HL-60/S4 treated with phorbol 12-myristate 13-acetate at 8.2 ng/mL for 4 days and 3 days (cell line): ENCODE measurements around the gene SPTBN2.

Experiments used
- in situ Hi-C: fragments of 300-500 bp; cut with MboI; formaldehyde crosslinking; loops from 2 replicates; pipeline ENCODE4 v1.15.0; 2022; ENCODE audit warnings: low sequenced_read_pairs

The SPTBN2 gene

DNA sequence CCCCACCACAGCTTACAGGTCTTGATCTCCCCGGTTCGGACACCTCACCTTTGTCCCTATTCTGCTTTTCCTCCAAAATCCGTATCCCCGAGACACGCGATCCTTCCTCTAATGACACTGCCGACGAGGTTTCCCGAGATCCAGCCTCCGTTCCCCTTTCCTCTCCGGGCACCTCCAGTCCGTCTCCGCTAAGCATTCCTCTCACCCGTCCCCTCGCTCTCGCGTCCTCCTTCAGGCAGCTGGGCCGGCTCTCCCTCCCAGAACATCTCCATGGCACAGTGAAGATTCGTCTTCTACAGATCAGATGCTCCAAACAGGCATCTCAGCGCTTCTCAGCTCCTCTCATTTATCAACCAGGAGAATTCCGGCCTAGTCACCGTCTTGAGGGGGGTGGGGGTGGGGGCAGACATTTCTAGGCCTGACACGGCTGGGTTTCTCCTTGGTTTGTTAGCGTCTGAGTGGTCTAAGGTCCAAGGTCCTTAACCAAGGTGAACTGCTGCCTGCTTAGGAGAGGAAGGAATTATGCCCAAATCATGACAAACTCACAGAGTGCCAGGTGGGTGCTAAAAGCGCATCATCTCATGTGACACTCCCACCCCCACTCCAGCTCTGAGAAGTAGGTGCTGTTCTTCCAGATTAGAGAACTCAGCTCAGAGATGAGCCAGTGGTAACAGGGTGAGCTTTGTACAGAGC is at the start of gene SPTBN2:
Gene SPTBN2 (minus strand): TSS at position 524 of the 693 bp plus-strand sequence. CDS start 7,976 bp downstream, outside the sequence.
- in situ Hi-C loops: no loop called here

DNA sequence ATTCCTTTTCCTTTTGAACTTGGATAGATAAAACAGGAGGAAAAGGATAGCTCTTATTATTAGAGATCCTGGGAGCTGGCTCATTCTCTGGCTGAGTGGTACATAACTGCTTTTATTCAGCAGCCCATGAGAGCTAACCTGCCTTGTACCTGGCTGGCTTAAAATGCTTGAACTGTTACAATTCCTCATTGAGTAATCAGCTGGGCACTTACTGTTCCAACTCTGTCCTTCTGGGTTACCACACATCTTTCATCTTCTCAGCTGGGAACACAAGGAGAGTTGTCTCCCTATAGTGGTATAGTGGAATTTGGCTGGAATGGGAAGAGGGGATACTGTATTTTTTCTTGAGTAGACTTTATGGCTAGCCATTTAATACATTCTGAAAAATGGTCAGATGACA is 39.8 kb upstream of the SPTBN2 start:
- in situ Hi-C loops: no loop called here

DNA sequence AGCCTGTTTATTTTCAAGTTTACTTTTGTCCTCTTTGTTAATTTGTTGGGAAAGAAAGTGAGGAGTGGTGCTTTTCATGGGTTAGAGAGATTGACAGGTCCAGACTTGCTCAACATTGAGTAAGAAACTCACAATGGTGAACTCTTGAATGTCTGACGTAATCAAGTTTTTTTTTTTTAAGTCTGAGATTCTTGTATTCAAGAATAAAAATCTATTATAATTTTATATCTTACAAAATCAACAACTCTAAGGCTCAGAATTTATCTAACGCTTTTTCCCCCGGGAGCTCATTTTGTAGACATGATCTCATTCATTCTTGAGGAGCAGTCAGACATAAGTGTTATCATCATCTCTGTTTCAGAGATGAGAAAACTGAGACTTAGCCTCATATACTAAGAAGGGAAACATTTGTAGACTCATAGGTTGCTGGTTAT is 39.1 kb upstream of the SPTBN2 start:
- in situ Hi-C loops: no loop called here

DNA sequence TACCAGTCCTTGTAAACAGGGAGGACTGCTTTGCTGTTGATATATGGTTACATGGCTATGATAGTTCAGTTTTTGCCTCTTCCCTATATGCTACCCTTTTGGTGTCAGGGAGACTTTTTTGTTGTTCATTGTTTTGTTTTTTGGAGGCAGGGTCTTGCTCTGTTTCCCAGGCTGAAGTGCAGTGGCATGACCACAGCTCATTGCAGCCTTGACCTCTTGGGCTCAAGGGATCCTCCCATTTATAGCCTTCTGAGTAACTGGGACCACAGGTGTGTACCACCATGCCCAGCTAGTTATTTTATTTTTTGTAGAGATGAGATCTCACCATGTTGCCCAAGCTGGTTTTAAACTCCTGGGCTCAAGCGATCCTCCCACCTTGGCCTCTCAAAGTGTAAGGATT is 38.6 kb upstream of the SPTBN2 start:
- in situ Hi-C loops: no loop called here

DNA sequence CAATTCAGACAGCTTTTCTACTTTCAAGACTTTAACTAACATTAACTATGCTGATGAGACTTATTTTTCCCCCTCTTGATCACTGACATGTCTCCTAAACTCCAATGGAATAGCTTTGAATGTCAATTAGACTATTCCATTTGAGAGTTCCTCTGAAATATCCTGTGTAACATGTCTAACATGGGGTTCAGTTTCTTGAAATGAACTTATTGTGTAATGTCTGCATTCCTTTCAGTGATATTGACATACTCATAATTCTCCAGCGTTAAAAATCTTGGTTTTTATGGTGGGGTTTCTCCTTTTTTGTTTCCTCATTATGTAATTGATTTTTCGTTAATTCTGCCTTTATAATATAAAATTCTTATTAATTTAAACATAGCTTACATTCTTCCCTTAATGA is 37.7 kb upstream of the SPTBN2 start:
- in situ Hi-C loops: no loop called here

DNA sequence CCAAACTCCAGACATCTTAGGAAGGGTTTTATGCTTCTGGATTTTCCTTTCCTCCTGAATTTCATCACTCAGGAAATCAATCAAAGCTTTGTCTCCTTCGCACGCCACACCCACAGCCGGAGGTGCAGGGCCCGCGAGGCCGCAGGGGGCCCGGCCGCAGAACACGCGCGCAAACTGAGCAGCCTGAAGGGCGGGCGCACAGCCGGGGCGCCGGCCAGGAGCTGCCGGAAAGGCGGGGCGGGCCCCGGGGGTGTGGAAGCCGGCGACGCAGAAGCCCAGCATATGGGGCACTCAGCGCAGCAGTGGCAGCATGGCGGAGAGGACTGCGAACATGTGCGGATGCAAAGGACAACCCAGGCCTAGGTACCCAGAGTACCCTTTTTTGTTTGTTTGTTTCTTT is 33.1 kb upstream of the SPTBN2 start:
- in situ Hi-C loops: no loop called here

DNA sequence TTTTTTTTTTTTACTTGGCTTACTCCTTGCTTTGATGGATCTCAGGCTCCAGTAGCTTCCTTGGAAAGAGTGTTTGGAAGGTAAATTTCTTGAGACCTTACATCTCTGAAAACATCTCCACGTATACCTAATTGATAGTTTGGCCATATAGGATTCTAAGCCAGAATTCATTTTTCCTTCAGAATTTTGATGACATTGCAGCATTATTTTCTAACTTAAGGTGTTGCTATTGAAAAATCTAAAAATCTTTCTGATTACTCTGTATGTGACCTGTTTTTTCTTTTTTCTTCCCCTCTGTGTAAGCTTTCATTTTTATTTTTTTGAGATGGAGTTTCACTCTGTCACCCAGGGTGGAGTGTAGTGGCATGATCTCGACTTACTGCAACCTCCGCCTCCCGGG is 23.1 kb upstream of the SPTBN2 start:
- in situ Hi-C loops: no loop called here

DNA sequence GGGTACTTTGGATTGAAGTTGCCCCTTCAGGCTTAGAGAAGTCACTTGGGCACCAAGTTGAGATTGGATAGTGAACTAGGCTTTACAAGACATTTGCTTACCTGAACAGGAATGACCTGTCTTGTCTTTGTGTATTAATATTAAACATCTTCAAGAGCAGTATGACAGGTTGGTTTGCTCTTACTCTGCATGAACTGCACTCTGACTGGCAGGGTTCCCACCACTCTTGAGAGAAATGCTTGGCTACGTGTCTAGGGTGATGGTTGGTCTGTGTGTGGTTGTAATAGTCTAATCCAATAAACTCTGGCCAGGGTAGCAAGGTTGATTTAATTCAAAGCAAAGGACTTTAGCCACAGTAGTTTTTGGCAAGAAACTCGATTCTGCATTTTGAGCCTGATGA is 20.1 kb upstream of the SPTBN2 start:
- in situ Hi-C loops: no loop called here

DNA sequence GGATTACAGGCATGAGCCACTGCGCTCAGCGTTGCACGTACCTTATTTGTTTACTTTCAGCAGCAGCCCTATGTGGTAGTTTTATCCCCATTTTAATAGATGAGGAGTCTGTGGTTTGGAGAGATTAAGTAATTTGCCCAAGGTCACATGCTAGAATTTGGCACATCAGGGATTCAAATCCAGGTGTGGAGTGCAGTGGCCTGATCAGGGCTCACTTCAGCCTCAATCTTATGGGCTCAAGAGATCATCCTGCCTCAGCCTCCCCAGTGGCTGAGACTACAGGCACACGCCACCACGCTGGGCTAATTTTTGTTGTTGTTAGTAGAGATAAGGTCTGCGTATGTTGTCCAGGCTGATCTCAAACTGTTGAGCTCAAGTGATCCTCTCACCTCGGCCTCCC is 18.5 kb upstream of the SPTBN2 start:
- in situ Hi-C loops: no loop called here

DNA sequence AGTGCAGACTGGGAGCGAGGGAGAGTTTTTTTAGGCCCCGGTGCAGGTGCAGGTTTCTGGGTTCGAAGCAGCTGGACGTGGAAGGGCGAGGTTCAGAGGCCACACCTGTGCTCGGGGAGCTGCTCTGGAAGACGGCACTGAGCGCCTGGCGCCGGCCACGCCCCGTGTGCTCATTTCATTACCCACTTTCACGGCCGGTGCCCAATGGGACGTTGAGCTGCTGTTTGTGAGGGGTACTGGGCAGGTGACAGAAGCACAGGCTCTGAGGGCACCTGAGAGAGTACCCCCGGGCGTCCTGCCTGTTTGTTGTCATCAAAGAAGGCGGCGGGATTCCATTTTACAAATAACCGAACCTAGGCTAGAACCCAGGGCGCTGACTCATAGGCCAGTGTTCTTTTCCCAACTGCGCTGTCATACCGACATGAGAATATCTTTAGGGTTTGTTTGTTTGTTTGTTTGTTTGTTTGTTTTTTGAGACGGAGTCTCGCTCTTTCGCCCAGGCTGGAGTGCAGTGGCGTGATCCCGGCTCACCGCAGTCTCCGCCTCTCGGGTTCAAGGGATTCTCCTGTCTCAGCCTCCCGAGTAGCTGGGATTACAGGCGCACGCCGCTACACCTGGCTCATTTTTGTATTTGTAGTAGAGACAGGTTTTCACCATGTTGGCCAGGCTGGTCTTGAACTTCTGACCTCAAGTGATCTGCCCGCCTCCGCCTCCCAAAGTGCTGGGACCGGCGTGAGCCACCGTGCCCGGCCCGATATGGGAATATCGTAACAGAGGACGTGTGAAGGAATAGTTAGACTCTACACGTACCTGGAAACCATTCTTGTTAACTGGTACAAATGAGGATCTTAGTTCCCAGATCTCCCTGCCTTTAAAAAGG is 16.6 kb upstream of the SPTBN2 start:
- in situ Hi-C loops: no loop called here

DNA sequence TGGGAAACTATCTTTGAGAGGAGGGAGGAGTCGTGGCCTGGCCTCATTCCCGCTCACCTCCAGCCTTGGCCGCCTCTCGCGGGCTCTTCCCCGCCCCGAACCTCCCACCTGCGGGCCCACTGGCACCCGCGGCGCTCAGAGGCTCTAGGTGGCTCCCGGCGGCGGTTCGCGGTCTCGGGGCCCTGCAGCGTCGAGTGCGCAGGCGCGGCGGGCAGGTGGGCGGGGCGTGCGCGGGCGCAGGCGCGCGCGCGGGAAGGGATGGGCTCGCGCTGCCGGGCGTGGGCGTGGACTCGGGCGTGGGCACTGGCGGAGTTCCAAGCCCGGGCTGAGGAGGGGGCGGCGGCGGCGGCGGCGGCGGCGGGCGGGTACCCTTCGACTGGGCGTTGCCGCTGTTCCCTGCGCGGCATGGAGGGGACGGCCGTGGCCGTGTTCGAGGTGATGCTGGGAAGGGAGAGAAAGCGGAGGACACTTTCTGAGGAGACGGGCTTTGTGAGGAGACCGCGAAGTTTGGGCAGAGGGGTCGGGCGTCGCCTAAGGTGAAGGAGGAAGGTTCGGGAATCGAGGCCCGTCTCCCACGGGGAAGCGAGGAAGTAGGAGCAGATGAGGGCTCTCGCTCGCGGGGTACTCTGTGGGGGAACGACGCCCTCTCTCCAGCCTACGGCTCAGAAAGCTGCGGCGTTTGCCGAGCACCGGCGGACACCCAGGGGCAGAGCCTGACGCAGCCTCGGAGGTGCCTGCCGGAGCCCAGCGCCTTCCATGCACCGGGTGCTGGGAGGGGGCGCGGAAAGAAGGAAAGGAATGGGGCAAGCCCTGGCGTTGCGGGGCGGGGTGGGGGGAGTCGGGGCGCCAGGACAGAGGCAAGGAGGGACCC is 15.7 kb upstream of the SPTBN2 start:
- in situ Hi-C loops: no loop called here

DNA sequence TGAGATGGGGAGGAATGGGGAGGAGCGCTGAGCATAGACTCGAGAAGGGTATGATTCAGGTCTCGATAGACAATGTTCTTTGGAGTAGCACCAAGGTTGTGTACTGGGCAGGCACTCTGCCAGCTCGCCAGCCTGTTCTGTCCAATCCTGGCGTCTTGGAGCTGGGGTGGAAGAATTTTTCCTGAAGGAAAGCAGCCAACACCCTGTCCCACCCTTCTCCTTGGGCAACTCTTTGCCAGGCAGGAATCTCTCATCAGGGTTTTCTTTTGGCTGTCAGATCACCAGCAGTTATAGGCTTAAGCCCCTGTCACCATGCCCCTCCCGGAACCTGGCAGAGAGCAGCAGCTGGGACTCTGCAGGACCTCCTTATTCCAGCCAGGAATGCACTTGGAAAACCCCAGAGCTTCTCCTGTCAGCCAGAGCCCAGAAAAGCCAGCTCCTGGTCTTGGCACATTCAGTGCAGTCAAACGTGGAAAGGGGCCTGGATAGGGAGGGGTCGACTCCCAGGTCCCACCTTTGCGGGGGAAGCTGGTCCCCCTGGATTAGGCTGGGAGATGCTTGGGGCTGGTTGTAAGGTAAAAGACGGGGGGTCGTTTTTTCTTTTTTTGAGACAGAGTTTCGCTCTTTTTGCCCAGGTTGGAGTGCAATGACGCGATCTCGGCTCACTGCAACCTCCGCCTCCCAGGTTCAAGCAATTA is 14.4 kb upstream of the SPTBN2 start:
- in situ Hi-C loops: no loop called here

DNA sequence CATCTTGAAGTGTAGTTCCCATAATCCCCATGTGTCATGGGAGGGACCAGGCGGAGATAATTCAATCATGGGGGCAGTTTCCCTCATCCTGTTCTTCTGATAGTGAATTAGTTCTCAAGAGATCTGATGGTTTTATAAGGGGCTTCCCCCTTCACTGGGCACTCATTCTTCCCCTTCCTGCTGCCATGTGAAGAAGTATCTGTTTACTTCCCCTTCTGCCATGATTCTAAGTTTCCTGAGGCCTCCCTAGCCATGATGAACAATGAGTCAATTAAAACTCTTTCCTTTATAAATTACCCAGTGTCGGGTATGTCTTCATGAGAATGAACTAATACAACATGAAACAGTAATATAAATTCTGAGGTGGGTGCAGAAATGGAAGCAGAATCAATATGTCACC is 12.1 kb upstream of the SPTBN2 start:
- in situ Hi-C loops: no loop called here

DNA sequence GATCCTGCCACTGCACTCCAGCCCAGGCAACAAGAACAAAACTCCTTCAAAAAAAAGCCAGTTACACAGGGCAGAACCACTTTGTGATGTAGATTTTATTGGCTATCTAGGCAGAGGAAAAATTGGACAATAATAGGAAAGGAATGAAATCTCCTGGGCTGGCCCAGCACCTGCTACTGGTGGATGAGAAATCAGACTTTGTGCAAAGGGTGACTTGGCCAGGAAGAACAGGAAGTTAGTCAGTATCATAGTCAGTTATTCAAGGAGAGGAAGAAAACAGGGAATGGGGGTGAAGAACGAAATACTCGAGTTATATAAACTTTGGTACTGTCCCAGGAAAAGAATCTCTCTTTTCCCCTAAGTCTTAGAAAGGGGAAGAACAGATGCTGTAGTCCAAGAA is 11.0 kb upstream of the SPTBN2 start:
- in situ Hi-C loops: no loop called here

DNA sequence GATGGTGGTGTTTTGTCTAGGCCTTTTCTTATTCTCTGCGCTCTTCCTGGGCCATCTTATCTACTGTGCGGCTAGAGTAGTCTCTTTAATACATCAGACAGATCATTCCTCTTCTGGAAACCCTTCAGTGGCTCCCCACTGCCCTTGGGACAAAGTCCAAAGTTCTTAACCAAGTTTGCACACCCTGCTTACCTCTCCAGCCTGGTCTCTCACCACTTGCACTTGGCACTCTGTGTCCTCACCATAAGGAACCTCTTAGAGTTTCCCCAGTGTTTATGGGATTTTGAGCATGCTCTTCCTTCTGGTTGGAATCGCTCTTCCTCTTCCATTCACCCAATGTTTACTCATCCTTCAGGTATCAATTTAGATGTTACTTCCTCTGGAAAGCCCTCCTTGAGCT is 5.2 kb upstream of the SPTBN2 start:
- in situ Hi-C loops: no loop called here

DNA sequence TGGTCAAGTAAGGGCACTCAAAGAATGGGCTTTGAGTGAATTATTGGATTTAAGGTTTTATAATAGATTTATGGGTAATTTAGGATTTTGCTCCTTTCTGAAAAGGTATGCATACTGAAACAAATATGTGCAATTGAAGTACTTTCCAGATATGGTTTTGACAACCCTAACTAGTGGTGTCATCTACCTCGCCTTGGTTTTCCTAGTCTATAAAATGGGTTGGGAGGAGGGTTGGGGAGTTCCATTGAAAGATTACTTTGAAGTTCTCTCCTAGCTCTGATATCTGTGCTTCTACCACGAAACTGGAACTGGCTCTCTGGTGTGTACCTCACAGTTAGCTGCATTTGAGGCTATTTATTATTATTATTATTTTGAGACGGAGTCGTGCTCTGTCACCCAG is 431 bp upstream of the SPTBN2 start:
- in situ Hi-C loops: no loop called here

DNA sequence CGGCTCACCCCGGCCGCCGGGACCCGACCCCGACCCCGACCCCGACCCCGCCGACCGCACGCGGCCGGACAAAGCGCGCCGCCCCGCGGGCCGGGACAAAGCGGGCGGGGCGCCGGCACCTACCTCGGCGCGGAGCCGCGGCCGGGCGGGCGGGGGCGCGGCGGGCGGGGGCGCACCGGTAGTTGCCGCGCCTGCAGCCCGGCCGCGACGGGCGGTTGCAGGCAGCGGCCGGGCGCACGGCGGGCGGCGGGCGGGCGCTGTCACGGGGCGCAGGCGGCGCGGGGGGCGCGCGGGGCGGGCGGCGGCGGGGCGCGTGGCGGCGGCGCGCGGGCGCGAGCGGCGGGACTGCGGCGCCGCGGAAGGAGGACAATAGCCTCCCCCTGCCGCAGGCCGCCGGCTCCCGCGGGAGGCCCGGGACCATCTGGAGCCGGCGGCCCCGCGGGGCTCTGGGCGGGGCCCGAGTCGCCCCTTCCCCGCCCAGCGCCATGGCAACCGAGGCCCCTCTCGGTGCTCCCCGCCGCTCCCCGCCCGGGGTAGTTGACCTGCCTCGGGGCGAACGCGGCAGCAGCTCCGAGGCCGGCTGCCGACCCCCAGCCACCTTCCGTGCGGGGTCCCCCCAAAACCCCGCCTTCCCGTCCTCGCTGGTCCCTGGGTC is 851 bp downstream of the SPTBN2 start:
- in situ Hi-C loops: no loop called here

DNA sequence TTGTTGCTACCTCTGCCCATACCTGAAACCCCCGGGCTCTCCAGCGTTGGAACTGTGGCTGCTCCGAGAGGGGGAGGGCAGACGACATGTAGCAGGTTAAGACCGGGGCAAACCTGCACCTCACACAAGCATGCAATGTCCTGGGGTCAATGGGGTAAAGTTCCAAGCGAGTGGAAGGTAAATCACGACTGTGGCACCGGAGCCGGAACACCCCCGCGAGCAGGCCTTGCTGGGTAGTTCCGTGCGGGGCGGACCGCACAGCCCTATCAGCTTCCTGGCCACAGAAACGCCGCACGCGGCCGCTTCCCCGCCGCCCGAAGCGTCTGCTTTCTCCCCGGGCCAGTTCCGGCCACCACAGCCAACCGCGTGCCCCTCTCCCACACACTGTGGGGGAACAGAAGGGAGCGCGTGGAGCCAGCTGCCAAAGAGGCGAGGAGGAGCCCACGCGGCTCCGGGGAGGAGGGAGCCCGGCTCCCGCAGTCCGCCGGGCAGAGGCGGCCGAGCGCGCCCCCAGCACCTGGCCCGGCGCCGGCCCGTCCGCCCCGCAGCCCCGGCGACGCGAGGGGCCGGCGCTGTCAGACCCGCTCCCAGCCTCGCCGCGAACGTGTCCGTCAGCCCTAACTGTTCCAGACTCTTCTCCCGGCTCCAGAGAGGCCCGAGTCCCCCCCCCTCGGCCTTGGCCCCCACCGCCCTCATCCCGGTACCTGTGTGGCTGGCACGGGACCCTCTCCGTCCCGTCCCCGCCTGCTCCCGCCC is 1.6 kb downstream of the SPTBN2 start:
- in situ Hi-C loops: no loop called here

DNA sequence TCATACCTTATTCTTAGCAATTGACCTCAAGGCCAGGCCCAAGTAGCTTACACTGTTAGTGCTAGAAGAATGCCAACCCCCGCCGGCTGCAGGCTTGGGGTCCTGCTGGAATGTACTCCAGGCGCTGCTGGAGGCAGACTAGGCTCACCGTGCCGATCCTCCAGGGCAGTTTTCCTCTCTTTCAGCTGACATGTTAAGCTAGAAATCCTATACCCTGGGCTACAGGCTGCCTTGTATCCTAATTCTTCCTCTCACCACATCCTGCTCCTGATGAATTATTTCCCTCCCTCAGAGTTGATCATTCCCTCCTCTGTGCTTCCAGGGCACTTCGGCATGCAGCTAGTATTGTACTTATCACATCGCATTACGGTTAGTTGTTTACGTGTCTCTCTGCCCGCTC is 3.4 kb downstream of the SPTBN2 start:
- in situ Hi-C loops: no loop called here

DNA sequence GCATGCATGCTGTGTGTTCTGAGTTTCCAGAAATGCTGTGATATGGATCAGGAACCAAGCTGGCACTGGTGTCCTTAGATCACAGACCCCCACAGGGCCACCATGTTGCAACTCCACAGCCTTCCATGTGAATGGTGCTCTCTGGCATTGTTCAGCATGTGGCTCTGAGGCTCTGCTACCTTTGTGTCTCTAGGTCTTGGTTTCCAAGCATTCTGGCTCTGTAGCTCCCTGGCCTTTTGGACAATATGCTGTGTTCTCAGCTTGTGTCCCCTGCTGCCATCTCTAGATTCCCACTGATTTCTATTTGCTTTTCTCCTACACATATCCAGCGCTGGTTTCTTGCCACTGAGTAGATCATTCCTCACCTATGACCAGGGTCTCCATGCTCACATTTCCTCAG is 3.9 kb downstream of the SPTBN2 start:
- in situ Hi-C loops: no loop called here
